DMS 273 (cell line): ENCODE results near the gene PNPLA3.

Source experiments
- DNase-seq: peaks from one replicate; lab custom pipeline; 2025; ENCODE audit not compliant: unreplicated experiment; lab: John Stamatoyannopoulos, UW

PNPLA3 gene

GRCh38 chr22:43991316-43992020 is 67.9 kb downstream of the PNPLA3 start:
- no peak for DNase-seq

- DNase-seq: no peak
Measured at GRCh38 chr22:43992331-43992821, 68.8 kb downstream of the PNPLA3 start.

- DNase-seq: peak; percentile 67
Measured at GRCh38 chr22:43993072-43993760, 69.6 kb downstream of the PNPLA3 start.

- no peak for DNase-seq
Measured at GRCh38 chr22:43994006-43994405, 70.4 kb downstream of the PNPLA3 start.

- DNase-seq: no peak
Measured at GRCh38 chr22:43994416-43994815, 70.8 kb downstream of the PNPLA3 start.

GRCh38 chr22:43995057-43995685 is 71.6 kb downstream of the PNPLA3 start:
- DNase-seq: no peak

GRCh38 chr22:43995798-43996169 is 72.2 kb downstream of the PNPLA3 start:
- DNase-seq: no peak

- DNase-seq: no peak
Measured at GRCh38 chr22:43996170-43996980, 72.8 kb downstream of the PNPLA3 start.

GRCh38 chr22:43996981-43997265 is 73.3 kb downstream of the PNPLA3 start:
- DNase-seq: no peak
